GM19467 (cell line): ENCODE measurements around the gene SH3RF2.
"Not testable (repeated sequence)": the region's sequence is repeated elsewhere in the genome, so short reads cannot be mapped to it uniquely, and the experiment has no call there.

Experiments
- ATAC-seq: cut with Tn5 transposase; IDR thresholded peaks from one replicate; pipeline ENCODE4 v1.9.1; 2021; ENCODE audit warnings: mild to moderate bottlenecking, moderate library complexity; ENCODE audit not compliant: unreplicated experiment

Gene SH3RF2

DNA sequence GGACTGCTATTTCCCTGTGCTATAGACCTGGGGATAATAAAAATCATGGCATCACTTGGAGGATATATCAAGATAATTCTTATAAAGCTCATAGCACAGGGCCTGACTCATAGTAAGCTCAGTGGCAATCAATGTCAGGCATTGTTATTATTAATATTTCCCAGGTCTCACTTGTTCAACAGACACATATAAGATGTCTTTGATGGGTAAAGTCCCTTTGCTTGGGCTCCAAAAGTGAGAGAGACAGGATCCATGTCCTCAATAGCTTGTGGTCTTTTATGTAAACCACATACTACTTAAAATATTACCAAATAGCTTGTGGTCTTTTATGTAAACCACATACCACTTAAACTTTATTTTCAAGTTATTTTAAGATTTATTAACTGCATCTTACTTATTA is 11.2 kb downstream of the SH3RF2 start:
- ATAC-seq: no peak

- no peak for ATAC-seq
Observed at GRCh38 chr5:145948047-145948446, 11.7 kb downstream of the SH3RF2 start.

- no peak for ATAC-seq
Observed at GRCh38 chr5:145948921-145949320, 12.5 kb downstream of the SH3RF2 start.

GRCh38 chr5:145949474-145949873 is 13.1 kb downstream of the SH3RF2 start:
- ATAC-seq: no peak

DNA sequence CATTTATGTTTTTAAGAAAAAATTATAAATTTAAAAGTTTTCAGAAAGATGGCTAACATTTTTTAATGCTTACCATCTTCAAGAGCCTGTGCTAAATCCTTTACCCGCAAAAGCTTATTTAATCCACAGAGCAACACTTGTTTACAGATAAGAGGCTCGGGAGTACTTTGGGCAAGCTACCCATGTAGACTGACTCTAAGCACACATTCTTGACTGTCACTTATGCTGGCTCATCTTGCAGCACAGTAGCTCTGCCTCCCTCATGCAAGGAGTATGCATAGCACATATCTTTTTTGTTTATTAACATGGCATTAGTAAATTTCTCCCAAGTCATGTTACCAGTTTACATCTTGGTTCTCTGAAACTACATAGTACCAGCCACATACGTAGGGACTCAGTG is 14.7 kb downstream of the SH3RF2 start:
- no peak for ATAC-seq

GRCh38 chr5:145953202-145953601 is 16.8 kb downstream of the SH3RF2 start:
- no peak for ATAC-seq

- ATAC-seq: not testable (repeated sequence)
Observed at GRCh38 chr5:145954140-145954539, 17.8 kb downstream of the SH3RF2 start.

- no peak for ATAC-seq
Observed at GRCh38 chr5:145957388-145957787, 21.0 kb downstream of the SH3RF2 start.

- ATAC-seq: no peak
Observed at GRCh38 chr5:145958436-145958835, 22.1 kb downstream of the SH3RF2 start.

- ATAC-seq: no peak
Observed at GRCh38 chr5:145960166-145960565, 23.8 kb downstream of the SH3RF2 start.

GRCh38 chr5:145960848-145961600 is 24.6 kb downstream of the SH3RF2 start:
- ATAC-seq: no peak

- ATAC-seq: no peak
Observed at GRCh38 chr5:145962001-145962400, 25.6 kb downstream of the SH3RF2 start.

- ATAC-seq: not testable (repeated sequence)
Observed at GRCh38 chr5:145964008-145964407, 27.6 kb downstream of the SH3RF2 start.

DNA sequence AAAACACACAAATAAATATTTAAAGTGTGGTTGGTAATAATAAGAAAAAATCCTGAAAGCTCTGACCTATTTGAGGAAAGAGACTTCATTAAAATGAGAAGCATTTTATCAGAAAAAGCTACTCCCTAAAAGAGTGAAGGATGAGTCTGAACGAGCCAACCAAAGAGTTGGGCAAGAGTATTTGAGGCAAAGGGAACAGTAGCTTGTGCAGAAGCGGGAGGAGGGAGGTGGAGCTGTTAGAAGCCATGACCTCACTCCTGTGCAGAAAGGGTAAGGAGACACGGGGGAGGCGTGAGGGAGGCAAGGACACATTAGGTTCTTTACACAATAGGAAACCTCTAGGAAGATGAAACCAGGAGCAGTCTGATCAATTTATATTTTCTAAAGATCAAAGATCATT is 29.4 kb downstream of the SH3RF2 start:
- ATAC-seq: no peak

GRCh38 chr5:145967296-145967695 is 30.9 kb downstream of the SH3RF2 start:
- ATAC-seq: no peak

GRCh38 chr5:145968970-145969713 is 32.8 kb downstream of the SH3RF2 start:
- ATAC-seq: no peak

GRCh38 chr5:145969714-145970092 is 33.3 kb downstream of the SH3RF2 start:
- ATAC-seq: no peak

DNA sequence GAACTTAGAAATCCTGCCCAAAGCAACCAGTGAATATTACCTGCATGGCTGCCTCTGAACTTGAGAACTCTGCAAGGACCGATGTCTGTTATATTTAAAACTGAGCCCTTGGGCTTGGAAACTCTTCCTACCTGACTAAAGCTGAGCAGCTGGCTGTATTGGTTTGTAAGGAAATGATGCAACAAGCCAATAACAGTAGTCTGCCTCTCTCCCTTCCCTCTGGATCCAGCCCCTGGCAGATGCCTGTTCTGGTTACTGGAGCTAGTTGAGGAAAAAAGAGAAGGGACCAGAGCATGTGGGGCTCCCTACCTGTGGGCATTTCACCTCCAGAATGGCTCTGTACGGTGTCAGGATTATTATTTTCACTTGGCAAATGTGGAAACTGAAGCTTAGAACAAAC is 34.7 kb downstream of the SH3RF2 start:
- no peak for ATAC-seq

- no peak for ATAC-seq
Observed at GRCh38 chr5:145971701-145972100, 35.3 kb downstream of the SH3RF2 start.

GRCh38 chr5:145975001-145975360 is 38.6 kb downstream of the SH3RF2 start:
- no peak for ATAC-seq

GRCh38 chr5:145975361-145976066 is 39.1 kb downstream of the SH3RF2 start:
- ATAC-seq: no peak
